HepG2 (cell line): Measurements from ENCODE around the gene SMIM1. TPM values are rescaled to one million over a fixed set of nuclear protein-coding genes. Genes with fewer than 3 reads are reported as not detected.
A peak's percentile ranks its signal among the peaks of the same experiment; 100 is the strongest.

Experiments used
- ATF3 ChIP-seq: sonication (generic); formaldehyde crosslinking; IDR thresholded peaks from 2 replicates; pipeline ENCODE4 v1.4.0; 2020; ENCODE audit warnings: missing genetic modification reagents
- HDAC6 ChIP-seq: fragments of 200-600 bp; sonication (generic); IDR thresholded peaks from 2 replicates; pipeline ENCODE4 v1.7.0; 2017; ENCODE audit warnings: mild to moderate bottlenecking, antibody characterized with exemption, low read length, low read depth
- PHF5A ChIP-seq: IDR thresholded peaks from one replicate; pipeline ENCODE4 v1.6.1; 2018; ENCODE audit warnings: low read depth, missing genetic modification reagents; ENCODE audit not compliant: unreplicated experiment
- RBAK ChIP-seq: sonication (generic); formaldehyde crosslinking; IDR thresholded peaks from 2 replicates; pipeline ENCODE4 v1.5.1; 2020; ENCODE audit warnings: mild to moderate bottlenecking, missing genetic modification reagents
- SP4 ChIP-seq: sonication (generic); formaldehyde crosslinking; IDR thresholded peaks from 2 replicates; pipeline ENCODE4 v1.8.1; 2023; ENCODE audit warnings: mild to moderate bottlenecking, missing genetic modification reagents
- STAT5B ChIP-seq: sonication (generic); formaldehyde crosslinking; IDR thresholded peaks from 2 replicates; pipeline ENCODE4 v1.4.0; 2020; ENCODE audit warnings: missing genetic modification reagents
- ZNF12 ChIP-seq: sonication (generic); formaldehyde crosslinking; IDR thresholded peaks from 2 replicates; pipeline ENCODE4 v1.5.0; 2020; ENCODE audit warnings: missing genetic modification reagents
- ZNF30 ChIP-seq: sonication (generic); formaldehyde crosslinking; IDR thresholded peaks from 2 replicates; pipeline ENCODE4 v1.5.0; 2020; ENCODE audit warnings: mild to moderate bottlenecking, missing genetic modification reagents
- ZNF446 ChIP-seq: sonication (generic); formaldehyde crosslinking; IDR thresholded peaks from 2 replicates; pipeline ENCODE4 v1.5.0; 2020; ENCODE audit warnings: mild to moderate bottlenecking, missing genetic modification reagents
- ZNF501 ChIP-seq: sonication (generic); formaldehyde crosslinking; IDR thresholded peaks from 2 replicates; pipeline ENCODE4 v1.5.1; 2020; ENCODE audit warnings: mild to moderate bottlenecking, moderate library complexity, missing genetic modification reagents
- ZNF576 ChIP-seq: sonication (generic); formaldehyde crosslinking; IDR thresholded peaks from 2 replicates; pipeline ENCODE4 v1.4.0; 2020; ENCODE audit warnings: mild to moderate bottlenecking, missing genetic modification reagents
- ZNF607 ChIP-seq: sonication (generic); formaldehyde crosslinking; IDR thresholded peaks from 2 replicates; pipeline ENCODE4 v1.5.1; 2020; ENCODE audit warnings: missing genetic modification reagents, mild to moderate bottlenecking, borderline replicate concordance
- ZNF768 ChIP-seq: sonication (generic); formaldehyde crosslinking; IDR thresholded peaks from 2 replicates; pipeline ENCODE4 v1.4.0; 2020; ENCODE audit warnings: missing genetic modification reagents
- ZNF891 ChIP-seq: sonication (generic); formaldehyde crosslinking; IDR thresholded peaks from 2 replicates; pipeline ENCODE4 v1.5.0; 2020; ENCODE audit warnings: mild to moderate bottlenecking, missing genetic modification reagents
- ZSCAN22 ChIP-seq: sonication (generic); formaldehyde crosslinking; IDR thresholded peaks from 2 replicates; pipeline ENCODE4 v1.4.0; 2020; ENCODE audit warnings: mild to moderate bottlenecking, missing genetic modification reagents
- ZSCAN29 ChIP-seq: sonication (generic); formaldehyde crosslinking; conservative IDR thresholded peaks from 2 replicates; pipeline ENCODE4 v1.4.0; 2020; ENCODE audit warnings: mild to moderate bottlenecking, missing genetic modification reagents
- polyA plus RNA-seq, 8 experiments: library from polyadenylated mRNA; depleted of rRNA in 3 of 8; stranded (reverse) in 7 of 8; unstranded in 1 of 8; fragments of >200 nt; fragmentation: Illumina TruSeq in 4 of 8; extraction: Trizol in 4 of 8; gene quantifications; 2 replicates each; pipeline versions ENCODE4 v1.2.1 to v1.2.3, GENCODE V29; 2011 to 2016; ENCODE audit warnings: low read depth in 4 of 8, missing spikeins in 1 of 8, mixed read lengths in 1 of 8; ENCODE audit not compliant: insufficient read depth in 1 of 8
- total RNA-seq, 5 experiments: library from RNA; depleted of rRNA; stranded (reverse); fragments of >200 nt; fragmentation: Illumina TruSeq; extraction: Trizol; gene quantifications; 2 replicates each; pipeline ENCODE4 v1.2.3, GENCODE V29; 2016; ENCODE audit warnings: low read depth in 1 of 5
- TF ChIP-seq, protein P1 (sequence below): sonication (generic); formaldehyde crosslinking; IDR thresholded peaks from 2 replicates; pipeline ENCODE4 v1.4.0; 2020; ENCODE audit warnings: missing genetic modification reagents
- TF ChIP-seq, protein P2 (sequence below): sonication (generic); formaldehyde crosslinking; IDR thresholded peaks from 2 replicates; pipeline ENCODE4 v1.5.0; 2020; ENCODE audit warnings: missing genetic modification reagents, mild to moderate bottlenecking, borderline replicate concordance
- TF ChIP-seq, protein P3 (sequence below): sonication (generic); formaldehyde crosslinking; IDR thresholded peaks from 2 replicates; pipeline ENCODE4 v1.4.0; 2020; ENCODE audit warnings: missing genetic modification reagents
- TF ChIP-seq, protein P4 (sequence below): sonication (generic); IDR thresholded peaks from 2 replicates; pipeline ENCODE4 v1.6.1; 2016; ENCODE audit warnings: low read depth, borderline replicate concordance

Gene SMIM1
- total and polyA plus RNA-seq, 2 of the 13 experiments (the other 11 are each of a cell fraction or from before 2014, with no cell fraction given), result 12.4 to 56.3 TPM

- TF ChIP-seq RBAK (no peak), ZNF891 (CRISPR knock-in tag) (no peak), ZNF607 (CRISPR knock-in tag) (peak; percentile 20; the same call in 1 of the 2 replicates), PHF5A (CRISPR knock-in tag) (no peak), ZNF30 (CRISPR knock-in tag) (no peak), ZNF12 (CRISPR knock-in tag) (no peak), STAT5B (no peak), ZSCAN29 (CRISPR knock-in tag) (no peak), HDAC6 (no peak), SP4 (CRISPR knock-in tag) (peak; percentile 67), ZNF768 (CRISPR knock-in tag) (no peak; the same call in 1 of the 2 replicates), ATF3 (CRISPR knock-in tag) (0 out of 2 replicates have a peak, but pooled peaks have one; percentile 12), ZNF501 (CRISPR knock-in tag) (peak; percentile 55; the same call in 1 of the 2 replicates), ZNF446 (0 out of 2 replicates have a peak, but pooled peaks have one; percentile 54), ZNF576 (CRISPR knock-in tag) (no peak), ZSCAN22 (no peak)
- TF ChIP-seq, protein P1, sequence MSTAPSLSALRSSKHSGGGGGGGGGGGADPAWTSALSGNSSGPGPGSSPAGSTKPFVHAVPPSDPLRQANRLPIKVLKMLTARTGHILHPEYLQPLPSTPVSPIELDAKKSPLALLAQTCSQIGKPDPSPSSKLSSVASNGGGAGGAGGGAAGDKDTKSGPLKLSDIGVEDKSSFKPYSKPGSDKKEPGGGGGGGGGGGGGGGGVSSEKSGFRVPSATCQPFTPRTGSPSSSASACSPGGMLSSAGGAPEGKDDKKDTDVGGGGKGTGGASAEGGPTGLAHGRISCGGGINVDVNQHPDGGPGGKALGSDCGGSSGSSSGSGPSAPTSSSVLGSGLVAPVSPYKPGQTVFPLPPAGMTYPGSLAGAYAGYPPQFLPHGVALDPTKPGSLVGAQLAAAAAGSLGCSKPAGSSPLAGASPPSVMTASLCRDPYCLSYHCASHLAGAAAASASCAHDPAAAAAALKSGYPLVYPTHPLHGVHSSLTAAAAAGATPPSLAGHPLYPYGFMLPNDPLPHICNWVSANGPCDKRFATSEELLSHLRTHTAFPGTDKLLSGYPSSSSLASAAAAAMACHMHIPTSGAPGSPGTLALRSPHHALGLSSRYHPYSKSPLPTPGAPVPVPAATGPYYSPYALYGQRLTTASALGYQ (CRISPR knock-in tag), result no peak
- TF ChIP-seq, protein P2, sequence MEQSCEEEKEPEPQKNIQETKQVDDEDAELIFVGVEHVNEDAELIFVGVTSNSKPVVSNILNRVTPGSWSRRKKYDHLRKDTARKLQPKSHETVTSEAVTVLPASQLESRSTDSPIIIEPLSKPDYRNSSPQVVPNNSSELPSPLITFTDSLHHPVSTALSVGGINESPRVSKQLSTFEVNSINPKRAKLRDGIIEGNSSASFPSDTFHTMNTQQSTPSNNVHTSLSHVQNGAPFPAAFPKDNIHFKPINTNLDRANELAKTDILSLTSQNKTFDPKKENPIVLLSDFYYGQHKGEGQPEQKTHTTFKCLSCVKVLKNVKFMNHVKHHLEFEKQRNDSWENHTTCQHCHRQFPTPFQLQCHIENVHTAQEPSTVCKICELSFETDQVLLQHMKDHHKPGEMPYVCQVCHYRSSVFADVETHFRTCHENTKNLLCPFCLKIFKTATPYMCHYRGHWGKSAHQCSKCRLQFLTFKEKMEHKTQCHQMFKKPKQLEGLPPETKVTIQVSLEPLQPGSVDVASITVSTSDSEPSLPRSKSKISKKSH (CRISPR knock-in tag), result no peak
- TF ChIP-seq, protein P3, sequence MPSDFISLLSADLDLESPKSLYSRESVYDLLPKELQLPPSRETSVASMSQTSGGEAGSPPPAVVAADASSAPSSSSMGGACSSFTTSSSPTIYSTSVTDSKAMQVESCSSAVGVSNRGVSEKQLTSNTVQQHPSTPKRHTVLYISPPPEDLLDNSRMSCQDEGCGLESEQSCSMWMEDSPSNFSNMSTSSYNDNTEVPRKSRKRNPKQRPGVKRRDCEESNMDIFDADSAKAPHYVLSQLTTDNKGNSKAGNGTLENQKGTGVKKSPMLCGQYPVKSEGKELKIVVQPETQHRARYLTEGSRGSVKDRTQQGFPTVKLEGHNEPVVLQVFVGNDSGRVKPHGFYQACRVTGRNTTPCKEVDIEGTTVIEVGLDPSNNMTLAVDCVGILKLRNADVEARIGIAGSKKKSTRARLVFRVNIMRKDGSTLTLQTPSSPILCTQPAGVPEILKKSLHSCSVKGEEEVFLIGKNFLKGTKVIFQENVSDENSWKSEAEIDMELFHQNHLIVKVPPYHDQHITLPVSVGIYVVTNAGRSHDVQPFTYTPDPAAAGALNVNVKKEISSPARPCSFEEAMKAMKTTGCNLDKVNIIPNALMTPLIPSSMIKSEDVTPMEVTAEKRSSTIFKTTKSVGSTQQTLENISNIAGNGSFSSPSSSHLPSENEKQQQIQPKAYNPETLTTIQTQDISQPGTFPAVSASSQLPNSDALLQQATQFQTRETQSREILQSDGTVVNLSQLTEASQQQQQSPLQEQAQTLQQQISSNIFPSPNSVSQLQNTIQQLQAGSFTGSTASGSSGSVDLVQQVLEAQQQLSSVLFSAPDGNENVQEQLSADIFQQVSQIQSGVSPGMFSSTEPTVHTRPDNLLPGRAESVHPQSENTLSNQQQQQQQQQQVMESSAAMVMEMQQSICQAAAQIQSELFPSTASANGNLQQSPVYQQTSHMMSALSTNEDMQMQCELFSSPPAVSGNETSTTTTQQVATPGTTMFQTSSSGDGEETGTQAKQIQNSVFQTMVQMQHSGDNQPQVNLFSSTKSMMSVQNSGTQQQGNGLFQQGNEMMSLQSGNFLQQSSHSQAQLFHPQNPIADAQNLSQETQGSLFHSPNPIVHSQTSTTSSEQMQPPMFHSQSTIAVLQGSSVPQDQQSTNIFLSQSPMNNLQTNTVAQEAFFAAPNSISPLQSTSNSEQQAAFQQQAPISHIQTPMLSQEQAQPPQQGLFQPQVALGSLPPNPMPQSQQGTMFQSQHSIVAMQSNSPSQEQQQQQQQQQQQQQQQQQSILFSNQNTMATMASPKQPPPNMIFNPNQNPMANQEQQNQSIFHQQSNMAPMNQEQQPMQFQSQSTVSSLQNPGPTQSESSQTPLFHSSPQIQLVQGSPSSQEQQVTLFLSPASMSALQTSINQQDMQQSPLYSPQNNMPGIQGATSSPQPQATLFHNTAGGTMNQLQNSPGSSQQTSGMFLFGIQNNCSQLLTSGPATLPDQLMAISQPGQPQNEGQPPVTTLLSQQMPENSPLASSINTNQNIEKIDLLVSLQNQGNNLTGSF (CRISPR knock-in tag), result no peak
- TF ChIP-seq, protein P4, sequence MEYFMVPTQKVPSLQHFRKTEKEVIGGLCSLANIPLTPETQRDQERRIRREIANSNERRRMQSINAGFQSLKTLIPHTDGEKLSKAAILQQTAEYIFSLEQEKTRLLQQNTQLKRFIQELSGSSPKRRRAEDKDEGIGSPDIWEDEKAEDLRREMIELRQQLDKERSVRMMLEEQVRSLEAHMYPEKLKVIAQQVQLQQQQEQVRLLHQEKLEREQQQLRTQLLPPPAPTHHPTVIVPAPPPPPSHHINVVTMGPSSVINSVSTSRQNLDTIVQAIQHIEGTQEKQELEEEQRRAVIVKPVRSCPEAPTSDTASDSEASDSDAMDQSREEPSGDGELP, result no peak
These were observed 378 bp upstream of the SMIM1 start (continued) for GRCh38 chr1:3772027-3772714.
